CD4-positive, alpha-beta T cell treated with Interleukin-15 for 4 hours (primary cell): Measurements from ENCODE around the gene C1orf174.

Experiments used
- DNase-seq: peaks from one replicate; pipeline ENCODE4 v3.0.0-alpha.2; 2020; ENCODE audit warnings: low spot score

Gene C1orf174

DNA sequence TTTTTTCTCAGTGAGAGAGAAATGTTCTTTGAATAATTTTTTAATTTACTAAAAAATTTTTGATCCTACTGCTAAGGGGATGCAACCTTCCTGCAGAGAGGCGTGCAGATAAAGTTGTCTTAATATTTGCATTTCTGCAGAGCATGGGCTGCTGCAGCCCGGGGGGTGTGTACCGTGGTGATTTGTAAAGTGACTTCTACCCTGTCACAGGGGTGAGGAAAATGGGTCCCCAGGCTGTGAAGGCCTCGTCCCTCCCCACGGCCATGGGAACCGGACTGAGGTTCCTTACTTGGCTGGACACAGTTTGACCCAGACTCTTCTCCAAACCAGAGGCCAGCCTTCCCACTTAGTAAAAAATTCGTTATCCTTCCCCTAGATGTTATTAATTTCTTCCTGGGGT lies 9.5 kb upstream of the C1orf174 start:
- no peak for DNase-seq

DNA sequence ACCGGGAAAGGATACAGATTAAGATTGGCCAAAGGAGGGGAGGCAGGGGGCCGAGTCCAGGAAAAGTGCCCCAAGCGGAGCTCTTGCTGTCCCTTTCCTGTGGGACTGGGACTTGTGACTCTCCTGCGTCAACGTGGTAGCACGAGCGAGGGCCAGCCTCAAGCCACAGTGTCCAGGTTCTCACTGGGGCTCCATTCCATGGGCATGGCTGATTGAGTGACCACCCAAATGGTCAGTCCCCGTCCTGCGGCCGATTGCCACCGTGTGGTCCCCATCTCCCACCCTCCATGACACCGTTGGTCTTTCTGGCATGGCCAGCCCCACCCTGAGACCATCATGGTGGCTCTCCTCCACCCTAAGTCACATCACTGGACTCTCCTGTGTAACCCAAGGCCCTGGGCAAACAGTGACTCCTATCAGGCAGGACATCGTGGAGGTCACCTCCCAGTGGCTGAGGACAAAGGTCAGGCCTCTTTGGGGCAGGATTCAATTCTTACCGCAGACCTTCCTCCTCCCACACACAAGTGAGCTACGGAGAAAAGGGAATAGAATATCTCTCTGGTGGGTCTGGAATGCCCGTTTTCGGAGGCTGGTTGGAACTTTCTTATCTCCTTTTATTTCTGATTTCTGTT lies 8.9 kb upstream of the C1orf174 start:
- no peak for DNase-seq

DNA sequence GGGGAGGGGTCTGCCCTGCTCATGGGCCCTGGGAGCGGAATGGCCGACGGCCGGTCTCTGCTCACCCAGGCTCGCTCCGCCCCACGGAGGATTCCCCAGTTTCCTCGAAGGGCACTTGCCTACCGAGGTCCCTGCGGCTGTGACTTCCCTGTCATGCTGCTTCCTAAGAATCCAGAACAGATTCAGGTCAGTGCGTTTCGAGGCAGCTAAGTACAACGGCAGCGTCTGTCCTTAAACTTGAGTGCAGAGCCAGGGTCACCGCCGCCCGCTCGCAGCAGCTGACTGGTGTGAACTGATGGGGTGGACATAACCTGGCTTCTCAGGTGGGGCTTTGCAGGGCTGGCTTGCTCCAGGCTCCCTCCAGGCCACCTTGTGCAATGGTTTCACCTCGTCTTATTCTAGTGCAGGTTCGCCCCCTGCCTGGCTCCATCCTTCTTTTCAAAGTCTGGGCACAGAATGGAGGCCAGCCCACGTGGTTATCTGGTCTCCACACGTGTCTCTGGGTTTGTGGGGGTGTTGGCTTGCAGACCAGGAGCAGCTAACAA lies 7.6 kb upstream of the C1orf174 start:
- no peak for DNase-seq

DNA sequence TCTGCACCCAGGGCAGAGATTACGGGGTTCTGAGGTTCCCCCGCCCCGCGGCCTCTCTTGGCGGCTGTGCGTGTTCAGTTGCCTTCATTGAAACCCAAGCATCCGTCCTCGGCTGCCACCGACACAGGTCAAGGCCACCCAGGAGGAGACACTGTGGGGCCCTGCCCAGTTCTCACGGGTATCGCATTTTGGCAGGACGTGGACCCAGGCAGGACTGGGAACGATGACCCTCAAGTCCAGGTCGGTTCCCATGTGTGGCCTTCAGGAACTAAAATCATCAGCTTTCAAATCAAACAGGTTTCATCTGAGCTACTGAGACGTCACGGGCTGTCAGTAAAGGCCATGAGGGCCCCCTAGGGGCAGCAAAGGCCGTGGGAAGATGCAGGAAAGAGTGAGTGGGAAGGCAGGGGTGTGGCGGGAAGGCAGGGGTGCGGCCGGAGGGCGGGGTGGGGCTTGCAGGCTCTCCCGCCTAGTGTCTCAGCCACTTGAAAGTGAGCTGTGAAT lies 7.0 kb upstream of the C1orf174 start:
- DNase-seq: no peak

DNA sequence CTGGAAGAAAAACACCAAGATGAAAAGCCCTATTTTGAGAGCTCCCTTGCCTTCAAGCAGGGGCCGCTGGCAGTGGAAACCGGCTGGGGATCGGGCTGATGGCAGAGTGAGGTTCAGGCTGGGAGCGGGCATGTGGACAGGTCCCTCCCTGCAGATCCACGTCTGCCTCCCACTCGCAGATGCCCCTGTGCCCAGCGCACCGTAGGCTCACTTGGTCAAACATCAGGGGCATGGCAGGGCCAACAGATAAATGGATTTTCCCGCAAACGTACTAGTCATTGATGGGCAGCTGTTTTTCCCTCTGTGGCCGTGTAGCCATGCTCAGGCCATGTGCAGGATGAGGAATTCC lies 6.6 kb upstream of the C1orf174 start:
- no peak for DNase-seq

DNA sequence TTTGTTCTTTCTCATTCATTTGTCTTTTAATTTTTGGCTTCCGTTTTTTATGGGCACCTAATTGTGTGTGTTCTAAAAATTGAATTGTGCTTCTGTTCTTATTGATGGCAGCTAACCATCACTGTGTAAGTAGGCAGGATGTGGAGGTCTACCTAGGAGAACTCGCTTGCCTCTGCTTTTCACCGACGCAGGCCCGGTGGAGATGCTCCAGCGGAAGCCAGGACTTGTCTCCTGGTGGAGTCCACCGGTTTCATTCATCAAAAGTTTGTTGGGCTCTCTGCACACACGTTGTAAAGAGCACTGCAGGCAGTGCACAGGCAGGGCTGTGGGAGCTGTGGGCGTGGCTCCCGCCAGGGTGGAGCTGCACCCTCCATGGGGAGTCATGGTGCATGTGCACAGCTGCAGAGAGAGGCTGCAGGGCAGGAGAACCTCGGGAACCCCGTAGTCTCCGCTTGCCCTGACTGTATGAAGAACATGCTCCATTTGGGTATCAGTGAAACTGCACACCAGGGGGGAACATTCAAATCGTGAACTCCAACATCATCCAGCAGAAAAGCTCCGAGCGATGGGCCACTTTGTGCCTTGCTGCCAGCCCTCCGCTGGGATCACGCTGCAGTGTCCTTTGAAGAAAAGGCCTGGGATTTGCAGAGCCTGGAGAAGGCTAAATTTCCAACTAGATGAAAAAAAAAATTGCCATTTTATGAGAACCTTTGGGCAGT lies 6.0 kb upstream of the C1orf174 start:
- no peak for DNase-seq

DNA sequence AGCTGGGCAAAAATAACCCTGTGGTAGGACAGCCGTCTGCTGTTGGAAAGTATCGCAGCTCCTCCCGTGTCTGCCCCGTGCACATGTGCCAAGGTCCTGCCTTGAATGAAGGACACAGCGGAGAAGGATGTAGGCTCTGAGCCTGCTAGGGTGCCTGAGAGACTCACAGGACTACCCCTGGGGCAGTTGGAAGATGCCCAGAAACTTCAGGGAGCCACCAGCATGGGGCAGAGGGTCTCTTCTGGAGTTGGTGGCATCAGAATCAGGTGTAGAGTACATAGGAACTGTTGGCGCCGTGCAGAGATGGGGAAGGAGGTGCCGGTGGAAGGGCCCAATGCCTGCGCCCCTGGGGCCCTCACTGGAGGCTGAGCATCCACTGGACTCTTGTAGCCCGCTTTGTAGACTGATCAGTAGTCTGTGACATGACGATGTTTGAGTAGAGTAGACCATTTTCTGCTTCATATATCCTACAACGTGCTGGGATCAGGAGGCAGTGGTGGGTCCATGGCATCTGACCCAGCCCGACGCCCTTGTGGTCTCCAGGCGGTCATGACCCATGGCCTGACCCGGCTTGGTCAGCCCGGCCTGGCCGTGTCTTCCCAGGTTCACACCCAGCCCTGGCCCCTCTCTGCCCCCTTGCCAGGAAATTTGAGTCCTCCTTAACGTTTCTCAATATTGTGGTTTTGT lies 5.3 kb upstream of the C1orf174 start:
- no peak for DNase-seq

DNA sequence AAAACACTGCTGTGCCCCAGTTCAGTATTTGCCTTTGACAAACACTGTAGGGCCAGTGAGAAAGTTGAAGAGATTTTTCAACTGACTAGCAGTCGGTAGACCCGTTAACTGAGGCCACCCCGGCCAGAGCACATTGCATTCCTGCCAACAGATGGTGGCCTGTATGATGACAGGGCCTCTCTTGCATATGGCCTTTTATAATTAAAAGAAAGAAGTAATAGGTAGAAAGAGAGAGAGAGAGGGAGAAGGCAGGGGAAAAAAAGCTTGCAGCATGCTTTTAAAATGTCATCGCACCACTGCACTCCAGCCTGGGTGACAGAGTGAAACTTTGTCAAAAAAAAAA lies 4.7 kb upstream of the C1orf174 start:
- DNase-seq: no peak

DNA sequence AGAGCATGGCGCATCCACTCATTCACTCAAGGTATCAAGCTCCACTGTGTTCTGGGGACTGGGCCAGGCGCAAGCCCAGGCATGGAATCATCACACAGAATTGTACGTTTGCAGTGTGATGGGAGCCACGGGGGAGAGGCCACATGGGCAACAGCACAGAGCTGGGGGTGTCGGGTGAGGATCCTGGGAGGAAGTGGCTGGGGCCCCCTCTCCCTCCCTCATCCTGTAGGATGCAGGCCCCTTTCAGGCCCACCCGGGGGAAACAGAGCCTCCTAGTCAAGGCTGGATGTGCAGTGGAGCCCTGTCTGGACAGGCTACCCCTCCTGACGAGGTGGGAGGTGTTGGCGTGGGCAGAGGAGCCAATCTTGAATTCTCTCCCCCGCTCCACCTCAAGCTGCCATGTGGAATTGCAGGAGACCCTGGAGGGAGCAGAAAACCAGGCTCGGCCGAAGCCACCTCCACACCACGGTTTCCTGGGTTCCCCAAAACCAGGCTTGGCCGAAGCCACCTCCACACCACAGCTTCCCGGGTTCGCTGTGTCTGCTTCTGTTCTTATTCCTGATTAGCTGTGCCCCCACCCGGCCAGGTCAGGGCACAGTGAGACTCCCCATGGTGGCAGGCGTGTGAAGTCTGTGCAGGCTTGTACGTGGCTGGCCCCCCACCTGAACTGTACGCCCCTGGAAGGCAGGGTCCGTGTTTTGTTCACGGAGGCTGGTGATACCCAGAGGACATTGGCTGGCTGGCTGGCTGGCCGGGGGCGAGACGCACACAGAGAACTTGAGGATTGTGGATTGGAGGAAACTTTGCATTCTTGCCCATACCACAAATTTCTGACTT lies 4.2 kb upstream of the C1orf174 start:
- no peak for DNase-seq

DNA sequence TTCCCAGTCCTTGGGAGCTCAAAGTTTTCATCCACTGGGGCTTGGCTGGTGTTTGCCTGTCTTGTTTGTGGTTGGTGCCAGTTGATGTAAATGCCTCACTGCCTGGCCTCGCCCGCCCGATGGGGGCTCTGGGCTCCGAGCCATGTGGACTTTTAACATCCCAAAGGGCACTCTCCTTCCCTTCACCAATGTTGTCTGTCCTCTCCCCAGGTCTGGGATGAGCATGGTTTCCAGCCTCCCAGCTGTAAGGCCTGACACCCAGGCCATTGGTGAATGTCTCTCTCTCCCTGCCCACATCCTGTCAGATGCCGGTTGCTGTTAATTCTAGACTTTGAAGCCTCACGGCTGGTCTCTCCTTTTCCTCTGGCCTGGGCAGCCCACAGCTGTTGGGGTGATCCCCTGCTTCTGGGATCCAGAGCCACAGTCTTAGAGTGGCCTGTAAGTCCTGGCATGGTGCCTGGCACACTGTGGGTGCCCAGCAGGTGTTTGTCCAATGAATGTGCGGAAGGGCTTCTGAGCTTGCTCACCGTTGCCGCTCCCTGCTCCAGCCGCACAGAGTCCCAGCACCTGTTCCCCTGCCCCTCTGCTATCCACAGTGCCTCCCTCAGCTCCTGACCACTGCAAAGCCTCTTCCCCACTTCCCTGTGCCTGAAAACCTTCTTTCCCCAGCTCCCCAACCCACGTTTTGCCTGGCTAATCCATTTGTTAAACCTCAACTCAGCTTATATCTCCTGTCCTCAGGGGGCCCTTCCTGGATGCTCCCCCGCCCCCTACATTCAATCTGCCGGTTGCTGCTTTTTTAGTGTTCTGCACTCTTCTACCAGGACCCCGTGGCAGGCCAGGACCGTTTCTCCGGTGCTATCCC lies 3.3 kb upstream of the C1orf174 start:
- DNase-seq: peak; percentile 28

DNA sequence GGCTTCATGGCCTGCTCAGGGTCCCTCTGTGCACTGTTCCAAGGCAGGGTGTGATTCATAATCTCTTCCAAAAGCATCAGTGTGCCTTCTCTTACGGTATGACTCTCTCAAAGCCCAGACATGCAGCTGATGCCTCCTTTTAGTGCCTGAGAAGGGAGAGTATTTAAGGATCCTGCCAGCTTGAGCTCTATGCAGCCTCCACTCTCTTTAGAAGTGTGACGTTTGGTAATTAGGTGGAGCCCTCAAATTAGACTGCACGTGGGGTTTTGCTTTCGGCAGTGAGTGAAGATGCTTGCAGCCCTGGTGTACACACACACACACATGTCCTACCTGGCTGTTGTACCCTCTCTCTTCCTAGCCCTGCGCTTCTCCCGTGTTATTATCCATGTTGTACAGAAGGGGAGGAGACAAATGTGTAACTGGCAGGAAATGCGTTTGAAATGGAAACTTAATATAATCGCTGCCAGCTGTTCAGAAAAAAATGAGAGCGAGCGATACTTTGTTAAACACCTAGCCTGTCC lies 2.6 kb upstream of the C1orf174 start:
- DNase-seq: peak; percentile 31

DNA sequence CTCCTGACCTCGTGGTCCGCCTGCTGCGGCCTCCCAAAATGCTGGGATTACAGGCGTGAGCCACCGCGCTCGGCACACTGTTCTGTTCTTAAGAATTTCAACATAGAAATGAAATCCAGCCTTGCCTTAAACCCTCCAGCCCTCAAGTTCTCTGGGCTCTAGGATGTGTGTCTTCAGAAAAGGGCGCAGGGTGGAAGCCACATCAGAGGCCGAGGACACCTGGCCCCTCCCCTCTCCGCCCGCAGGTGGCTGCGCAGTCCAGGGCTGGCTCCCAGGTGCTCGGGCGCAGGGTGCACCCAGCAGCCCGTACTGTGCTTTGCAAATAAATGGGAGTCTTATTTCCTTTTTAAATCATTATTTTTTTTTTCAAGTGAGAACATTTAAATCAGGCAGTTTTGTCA lies 2.0 kb upstream of the C1orf174 start:
- DNase-seq: no peak

DNA sequence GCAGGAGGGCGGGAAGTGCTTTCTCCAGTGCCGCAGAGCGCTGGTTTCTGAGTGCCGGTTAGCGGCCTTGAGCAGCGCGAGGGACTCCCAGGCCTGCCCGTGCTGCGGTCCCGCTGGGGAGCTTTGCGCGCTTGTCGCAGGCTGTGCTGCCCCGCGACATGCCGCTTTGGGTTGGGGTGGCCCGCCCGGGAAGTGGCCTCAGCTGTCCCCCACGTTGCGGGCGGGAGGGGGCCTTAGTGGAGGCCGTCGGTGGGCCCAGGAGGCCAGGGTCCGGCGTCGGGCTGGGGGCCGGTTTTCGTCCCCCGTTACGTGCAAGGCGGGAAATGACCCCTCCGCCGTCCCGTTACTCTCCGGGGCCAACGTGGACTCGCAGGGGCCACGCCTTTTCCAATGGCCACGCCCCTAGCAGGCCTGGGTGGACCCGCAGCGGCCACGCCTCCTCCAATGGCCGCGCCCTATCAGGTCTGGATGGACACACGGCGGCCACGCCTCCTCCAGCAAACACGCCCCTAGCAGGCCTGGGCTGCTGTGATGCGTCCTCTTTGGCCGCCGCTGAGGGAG lies 977 bp upstream of the C1orf174 start:
- peak; percentile 91 for DNase-seq

DNA sequence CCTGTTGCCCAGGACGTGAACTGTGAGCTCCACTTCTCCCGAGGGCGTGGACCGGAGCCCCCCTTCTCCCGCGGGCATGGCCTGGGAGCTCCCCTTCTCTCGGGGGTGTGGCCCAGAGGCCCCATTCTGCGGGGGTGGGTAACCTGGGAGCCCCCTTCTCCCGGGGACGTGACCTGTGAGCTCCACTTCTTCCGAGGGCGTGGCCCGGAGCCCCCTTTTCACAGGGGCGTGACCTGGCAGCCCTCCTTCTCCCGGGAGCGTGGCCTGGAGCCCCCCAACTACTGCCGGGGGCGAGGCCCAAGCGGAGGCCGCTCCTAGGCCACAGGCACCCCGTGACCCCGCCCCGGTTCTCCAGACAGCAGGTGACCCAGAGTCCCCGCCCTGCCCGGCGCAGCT lies 320 bp downstream of the C1orf174 start:
- no peak for DNase-seq

DNA sequence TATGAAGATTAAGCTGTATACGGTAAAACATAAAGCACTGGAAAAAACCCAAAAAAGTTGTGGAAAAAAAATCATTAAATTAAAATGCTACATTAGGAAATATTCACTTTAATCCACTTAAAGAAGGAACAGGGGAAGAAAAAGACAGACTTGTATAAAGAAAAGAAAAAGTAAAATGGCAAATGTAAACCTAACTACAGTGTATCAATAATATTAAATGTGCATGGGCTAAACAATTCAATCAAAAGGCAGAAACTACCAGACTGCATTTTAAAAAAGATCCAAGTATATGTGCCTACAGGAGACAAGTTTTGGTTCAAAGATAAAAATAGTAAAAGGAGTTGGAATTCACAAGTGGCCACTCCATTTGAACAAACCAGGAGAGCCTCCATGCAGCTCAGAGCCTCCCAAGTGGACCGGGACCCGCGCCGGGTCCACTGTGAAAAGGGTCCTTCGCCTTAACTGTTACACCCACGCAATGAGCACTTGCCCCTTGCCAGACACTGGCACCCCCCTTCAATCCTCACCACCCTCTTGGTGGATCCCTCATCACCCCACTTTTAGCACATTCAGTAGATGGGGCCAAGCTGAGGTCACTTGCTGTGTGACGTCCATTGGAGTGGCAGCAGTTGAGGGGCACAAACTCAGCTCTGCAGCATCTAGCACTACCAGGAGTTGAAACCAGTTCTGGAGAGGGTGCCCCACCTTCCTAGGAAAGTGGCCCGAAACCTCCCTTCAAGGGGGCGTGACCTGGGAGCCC lies 898 bp downstream of the C1orf174 start:
- no peak for DNase-seq

DNA sequence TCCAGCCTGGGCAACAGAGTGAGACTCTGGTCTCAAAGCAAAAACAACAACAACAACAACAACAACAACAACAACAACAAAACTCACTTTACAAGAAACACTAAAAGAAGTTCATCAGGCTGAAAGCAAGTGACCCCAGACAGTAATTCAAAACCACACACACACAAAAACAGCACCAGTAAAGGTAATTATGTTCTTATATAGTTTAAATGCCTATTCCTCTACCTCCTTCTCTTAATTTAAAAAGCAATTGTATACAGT lies 1.7 kb downstream of the C1orf174 start:
- DNase-seq: no peak

DNA sequence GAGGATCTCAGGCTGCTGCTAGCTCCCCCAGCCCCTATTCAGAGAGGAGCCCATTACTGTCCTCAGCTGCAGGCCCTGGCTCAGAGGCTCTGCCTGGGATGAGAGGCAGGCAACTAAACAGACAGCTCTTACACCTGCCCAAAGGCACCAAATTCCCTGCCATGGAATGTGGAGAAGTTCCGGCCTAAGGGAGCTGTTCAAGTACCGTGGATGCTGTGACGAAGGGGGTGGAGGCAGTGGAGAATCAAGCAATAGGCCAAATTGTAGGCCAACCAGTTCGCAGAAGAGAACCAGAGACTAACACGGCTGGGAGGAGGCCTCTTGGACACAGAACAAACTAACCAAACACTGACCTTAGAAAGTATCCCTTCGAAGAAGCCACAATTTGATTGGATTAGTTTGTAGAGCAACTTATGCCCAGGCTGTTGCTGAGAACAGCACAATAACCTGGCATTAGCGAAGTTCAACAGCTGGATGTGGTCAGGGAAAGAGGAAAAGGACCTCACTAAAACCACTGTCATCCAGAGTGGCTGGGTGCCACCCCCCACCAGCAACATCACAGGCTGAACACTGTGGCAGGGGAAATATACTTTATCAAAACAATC lies 3.6 kb downstream of the C1orf174 start:
- no peak for DNase-seq

DNA sequence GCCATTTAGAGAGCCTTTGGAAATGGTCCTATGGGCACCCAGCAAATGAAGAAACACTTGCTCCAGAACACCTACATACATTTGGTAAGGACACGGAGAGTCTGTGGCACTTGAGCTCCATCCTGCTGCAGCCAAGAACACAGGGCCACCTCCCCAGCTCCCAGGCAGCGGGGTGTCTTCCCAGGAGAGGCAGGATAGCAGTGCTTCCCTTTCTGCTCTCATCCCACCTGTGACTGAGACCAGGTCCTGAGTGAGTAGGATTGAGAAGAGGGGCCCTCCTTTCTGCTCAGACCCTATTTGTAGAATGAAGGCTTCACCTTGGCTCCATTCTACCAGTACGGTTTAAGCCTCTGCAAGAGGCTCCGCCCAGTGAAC lies 4.1 kb downstream of the C1orf174 start:
- DNase-seq: no peak

DNA sequence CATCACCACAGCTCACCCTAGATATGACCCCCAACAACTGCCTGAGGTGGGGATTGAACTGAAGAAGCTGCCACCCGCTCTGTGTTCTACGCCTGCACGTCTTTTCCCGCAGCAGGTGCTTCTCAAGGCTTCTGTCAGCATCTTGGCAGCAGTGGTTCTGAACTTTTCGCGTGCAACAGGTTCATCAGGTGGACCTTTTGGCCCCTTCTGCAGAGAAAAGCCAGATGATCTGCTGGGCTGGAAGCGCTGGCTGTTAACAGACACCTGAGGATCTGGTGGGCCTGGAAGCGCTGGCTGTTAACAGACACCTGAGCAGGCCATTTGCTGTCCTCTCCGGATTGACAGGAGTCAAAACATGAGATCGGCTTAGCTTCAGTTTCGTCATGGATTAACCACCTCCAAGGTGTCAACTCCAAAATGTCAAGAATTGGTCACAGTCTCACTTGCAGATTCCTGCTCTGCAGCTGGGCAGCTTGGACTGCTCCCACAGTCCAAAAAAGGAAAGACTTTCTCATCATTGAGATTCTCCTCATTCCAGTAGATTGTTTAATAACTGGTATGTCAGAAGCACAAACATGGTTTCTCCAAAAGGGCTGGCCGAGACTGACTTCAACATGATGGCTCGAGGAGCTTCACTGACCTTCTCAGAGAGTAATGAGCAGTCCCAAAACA lies 4.7 kb downstream of the C1orf174 start:
- DNase-seq: no peak
